K562 (cell line): ENCODE data around the gene NEURL4. TPM values are rescaled to one million over a fixed set of nuclear protein-coding genes. Genes with fewer than 3 reads are reported as not detected.
A peak's percentile ranks its signal among the peaks of the same experiment; 100 is the strongest.

Source experiments
- ATAC-seq: fragments of 200-7000 bp; cut with Tn5 transposase; 3 replicates; pipeline ENCODE4 v1.9.1; 2020; ENCODE audit warnings: moderate library complexity
- BruUV-seq: library from RNA; stranded (reverse); fragments of 400-500 nt; replicated peaks from 2 replicates; lab custom pipeline; 2021; lab: Mats Ljungman, UMichigan
- CTCF ChIA-PET: fragments of 300-600 bp; formaldehyde crosslinking; extraction: SDS; loops from one replicate; lab custom pipeline; 2021; ENCODE audit warnings: low intra/inter-chr PET ratio; lab: Yijun Ruan, JAX
- POLR2A ChIA-PET: fragments of 300-600, 350-650 bp; sonication (Branson Sonifier 250); formaldehyde crosslinking; extraction: SDS; loops from one replicate; lab custom pipeline; 2021; ENCODE audit warnings: antibody characterized with exemption, inconsistent platforms; lab: Yijun Ruan, JAX
- DNase-seq, 4 experiments: peaks; one replicate each; pipeline versions ENCODE4 v3.0.0 to v3.0.0-alpha.2; 2011 to 2018; ENCODE audit warnings: low spot score in 3 of 4, mixed read lengths in 3 of 4; ENCODE audit errors: extremely low read depth in 1 of 4
- FAIRE-seq: peaks from 2 replicates; lab custom pipeline; 2011; peaks lifted over from hg19 to GRCh38; lab: Jason Lieb, UNC
- H2AFZ ChIP-seq: 2 replicates; pipeline ENCODE4 v1.6.0; 2011; ENCODE audit warnings: low read depth, low read length, control low read depth, inconsistent platforms
- H3K27ac ChIP-seq: fragments of 200-600 bp; 3 replicates; pipeline ENCODE4 v1.8.0; 2011; ENCODE audit warnings: low read depth, mild to moderate bottlenecking, control low read depth, inconsistent platforms, low read length, moderate library complexity, mixed read lengths; ENCODE audit errors: extremely low read depth
- H3K27me3 ChIP-seq, 2 experiments: fragments of 300-600 bp in 1 of 2; 2 replicates in 1 of 2; 3 replicates in 1 of 2; pipeline versions ENCODE4 v1.6.0 to v1.8.0; 2011; ENCODE audit warnings: inconsistent platforms in 2 of 2, low read length in 2 of 2, mild to moderate bottlenecking in 1 of 2, mixed read lengths in 1 of 2, moderate library complexity in 1 of 2; ENCODE audit not compliant: control insufficient read depth in 2 of 2, insufficient read depth in 2 of 2
- H3K36me3 ChIP-seq: fragments of 300-600 bp; 3 replicates; pipeline ENCODE4 v1.8.0; 2011; ENCODE audit warnings: mild to moderate bottlenecking, low read length, inconsistent platforms; ENCODE audit not compliant: control insufficient read depth, insufficient read depth
- H3K4me1 ChIP-seq, 2 experiments: fragments of 200-600 bp in 1 of 2; replicated peaks in 1 of 2; 2 replicates in 1 of 2; 3 replicates in 1 of 2; pipeline versions ENCODE4 v1.5.1 to v1.8.0; 2011; ENCODE audit warnings: inconsistent platforms in 2 of 2, low read length in 2 of 2, mild to moderate bottlenecking in 1 of 2, mixed read lengths in 1 of 2, moderate library complexity in 1 of 2; ENCODE audit not compliant: control insufficient read depth in 2 of 2, insufficient read depth in 2 of 2
- H3K4me2 ChIP-seq: 2 replicates; pipeline ENCODE4 v1.6.1; 2011; ENCODE audit warnings: low read length, control low read depth, inconsistent platforms, mixed read lengths; ENCODE audit not compliant: insufficient read depth
- H3K4me3 ChIP-seq: fragments of 200-600 bp; sonication (generic), shearing (Covaris generic); 2 replicates; pipeline ENCODE4 v1.5.1; 2016; ENCODE audit warnings: control low read depth, inconsistent platforms
- H3K79me2 ChIP-seq: fragments of 200-600 bp; 3 replicates; pipeline ENCODE4 v1.8.0; 2011; ENCODE audit warnings: low read length, inconsistent platforms; ENCODE audit not compliant: control insufficient read depth, insufficient read depth
- H3K9ac ChIP-seq, 2 experiments: 2 replicates each; pipeline versions ENCODE4 v1.6.0 to v1.6.1; 2011; ENCODE audit warnings: low read depth in 2 of 2, low read length in 2 of 2, control low read depth in 1 of 2, inconsistent platforms in 1 of 2, mild to moderate bottlenecking in 1 of 2, mixed read lengths in 1 of 2; ENCODE audit not compliant: insufficient read depth in 1 of 2
- H3K9me1 ChIP-seq: one replicate; pipeline ENCODE4 v1.6.0; 2011; ENCODE audit warnings: inconsistent platforms, mild to moderate bottlenecking, low read length, moderate library complexity; ENCODE audit not compliant: control insufficient read depth, insufficient read depth
- H3K9me3 ChIP-seq: replicated peaks from 2 replicates; pipeline ENCODE4 v1.5.1; 2011; ENCODE audit warnings: low read depth, low read length, inconsistent platforms; ENCODE audit not compliant: control insufficient read depth, insufficient read depth
- H4K20me1 ChIP-seq: replicated peaks from 2 replicates; pipeline ENCODE4 v1.6.1; 2011; ENCODE audit warnings: low read length, inconsistent platforms, mixed read lengths; ENCODE audit not compliant: control insufficient read depth, insufficient read depth
- ADNP ChIP-seq: fragments of 200-800 bp; sonication (Bioruptor generic); IDR thresholded peaks from 2 replicates; pipeline ENCODE4 v1.6.1; 2016; ENCODE audit warnings: missing genetic modification characterization, missing compliant biosample characterization
- CTCFL ChIP-seq: IDR thresholded peaks from 2 replicates; pipeline ENCODE4 v1.6.1; 2011; ENCODE audit warnings: borderline replicate concordance, low read depth, mild to moderate bottlenecking, moderate library complexity, low read length; ENCODE audit not compliant: insufficient read depth, poor library complexity, severe bottlenecking
- GTF2F1 ChIP-seq: IDR thresholded peaks from 2 replicates; pipeline ENCODE4 v1.6.1; 2011; ENCODE audit warnings: low read depth, low read length, improper control_type of control experiment
- IRF2 ChIP-seq: sonication (generic); formaldehyde crosslinking; IDR thresholded peaks from 2 replicates; pipeline ENCODE4 v1.8.1; 2022; ENCODE audit warnings: mild to moderate bottlenecking, missing genetic modification reagents
- MYBL2 ChIP-seq, 2 experiments: fragments of 450-650 bp in 1 of 2; sonication (generic) in 1 of 2; formaldehyde crosslinking in 1 of 2; IDR thresholded peaks; 2 replicates each; pipeline versions ENCODE4 v1.6.1 to v1.8.1; 2017 to 2022; ENCODE audit warnings: borderline replicate concordance in 1 of 2, inconsistent platforms in 1 of 2, low read depth in 1 of 2, mild to moderate bottlenecking in 1 of 2, missing genetic modification reagents in 1 of 2, moderate library complexity in 1 of 2
- POLR2H ChIP-seq: IDR thresholded peaks from 2 replicates; pipeline ENCODE4 v1.6.1; 2016; ENCODE audit warnings: missing genetic modification characterization, low read depth, mild to moderate bottlenecking, control low read depth, missing compliant biosample characterization, moderate library complexity
- RBM22 ChIP-seq: fragments of 200-400 bp; formaldehyde crosslinking; IDR thresholded peaks from 2 replicates; pipeline ENCODE4 v1.6.1; 2018; ENCODE audit warnings: low read length, low read depth; ENCODE audit not compliant: poor library complexity, severe bottlenecking
- SRSF9 ChIP-seq: fragments of 200-400 bp; formaldehyde crosslinking; IDR thresholded peaks from 2 replicates; pipeline ENCODE4 v1.6.1; 2017; ENCODE audit warnings: low read depth, low read length, borderline replicate concordance
- TCF7 ChIP-seq: sonication (generic); IDR thresholded peaks from 2 replicates; pipeline ENCODE4 v1.6.1; 2016; ENCODE audit warnings: antibody characterized with exemption, borderline replicate concordance
- U2AF2 ChIP-seq: fragments of 200-400 bp; formaldehyde crosslinking; optimal IDR thresholded peaks from 2 replicates; pipeline ENCODE3; 2017; ENCODE audit warnings: low read depth, mild to moderate bottlenecking, low read length
- YY1 ChIP-seq, 3 experiments: IDR thresholded peaks; 2 replicates each; pipeline ENCODE4 v1.6.1; 2011; ENCODE audit warnings: low read length in 2 of 3, mild to moderate bottlenecking in 2 of 3, moderate library complexity in 2 of 3, borderline replicate concordance in 1 of 3, control low read depth in 1 of 3, low read depth in 1 of 3; ENCODE audit not compliant: insufficient read depth in 3 of 3, insufficient replicate concordance in 2 of 3, control insufficient read depth in 1 of 3, insufficient read length in 1 of 3; ENCODE audit errors: extremely low read depth in 1 of 3
- ZNF124 ChIP-seq: sonication (generic); formaldehyde crosslinking; IDR thresholded peaks from 2 replicates; pipeline ENCODE4 v1.8.1; 2022; ENCODE audit warnings: missing genetic modification reagents
- WGBS: fragments of 100-300 bp; shearing (Covaris generic); methylation state at CpG from one replicate; pipeline ENCODE4 v1.1.6; 2016; ENCODE audit warnings: low coverage, mixed read lengths; ENCODE audit not compliant: insufficient coverage; ENCODE audit errors: missing lambda C conversion rate; 5-methylcytosine and 5-hydroxymethylcytosine counted together
- in situ Hi-C: fragments of 300-500 bp; cut with MboI; formaldehyde crosslinking; loops from 4 replicates; pipeline ENCODE4 v1.15.0; 2018; ENCODE audit warnings: inconsistent platforms, mixed read lengths
- intact Hi-C: fragments of 100-400 bp; cut with micrococcal nuclease; formaldehyde crosslinking; loops from 2 replicates; pipeline ENCODE4 v1.14.2; 2022
- polyA plus RNA-seq, 8 experiments: library from polyadenylated mRNA; depleted of rRNA in 4 of 8; stranded (reverse) in 5 of 8; unstranded in 3 of 8; fragments of >200 nt; fragmentation: Nextera tagmentation in 2 of 8; fragmentation: Illumina TruSeq in 1 of 8; extraction: Ambion mirVana in 2 of 8; extraction: Trizol in 1 of 8; gene quantifications; 2 replicates each; pipeline versions ENCODE4 v1.2.1 to v1.2.3, GENCODE V29; 2011 to 2014; ENCODE audit warnings: inconsistent platforms in 1 of 8, missing spikeins in 1 of 8
- total RNA-seq, 7 experiments: library from RNA; depleted of rRNA in 6 of 7; stranded (reverse); fragments of >200 nt in 6 of 7; fragmentation: Illumina TruSeq in 2 of 7; extraction: Trizol in 2 of 7; gene quantifications; 2 replicates each; pipeline versions ENCODE4 v1.2.1 to v1.2.3, GENCODE V29; 2011 to 2021; ENCODE audit warnings: low replicate concordance in 1 of 7
- TF ChIP-seq, protein P1 (sequence below): fragments of 450-650 bp; IDR thresholded peaks from 2 replicates; pipeline ENCODE4 v1.6.1; 2016; ENCODE audit warnings: borderline replicate concordance
- TF ChIP-seq, protein P2 (sequence below): fragments of 450-650 bp; IDR thresholded peaks from 2 replicates; pipeline ENCODE4 v1.6.1; 2016; ENCODE audit warnings: low read depth, mild to moderate bottlenecking, moderate library complexity

The NEURL4 gene
- total and polyA plus RNA-seq, 9 of the 15 experiments (the other 6 are each of a cell fraction or from before 2014, with no cell fraction given): 0.08 to 37.4 (median 11.5) TPM

- TF ChIP-seq CTCFL: no peak
These were observed 26.4 kb upstream of the NEURL4 start (continued) for GRCh38 chr17:7355573-7355972.

DNA sequence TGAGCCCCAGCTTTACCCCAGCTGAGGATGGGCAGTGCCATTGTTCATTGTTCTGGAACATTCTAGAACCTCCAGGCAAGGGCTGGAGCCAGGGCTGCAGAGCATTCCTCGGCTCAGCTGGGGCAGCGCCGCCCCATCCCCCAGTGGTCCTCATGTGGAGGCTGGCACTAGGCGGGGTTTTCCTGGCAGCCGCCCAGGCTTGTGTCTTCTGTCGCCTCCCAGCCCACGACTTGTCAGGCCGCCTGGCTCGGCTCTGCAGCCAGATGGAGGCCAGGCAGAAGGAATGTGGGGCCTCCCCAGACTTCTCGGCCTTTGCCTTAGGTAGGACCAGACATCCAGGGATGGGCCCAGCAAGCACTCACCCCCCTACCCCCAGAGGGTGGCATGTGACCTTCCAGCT lies 25.9 kb upstream of the NEURL4 start, which contains the start of gene TMEM95:
Gene TMEM95 (plus strand): TSS at position 104 of the 400 bp plus-strand sequence. CDS start 49 bp downstream, at position 153.
- intact Hi-C loops (loop anchor here (5.0 kb wide), 2 partner anchors 147 to 207 kb away; partner anchors contain the start of gene SENP3), in situ Hi-C loops (loop anchor here (10.0 kb wide), 1 partner anchor 200 kb away; the partner anchor contains the start of gene TNFSF13)
- WGBS: 84% methylated on average over 5 of the region's 10 CpGs
- Histone ChIP-seq H3K9ac (no peak within 1 kb of the TSS), H3K4me3 (no peak within 1 kb of the TSS), H3K4me2 (no peak within 1 kb of the TSS), H3K27me3 (no peaks in the 10 kb centered on the region), H3K9me1 (no peaks in the 10 kb centered on the region), H3K4me1 (peaks cover 3 to 47% of the 10 kb centered on the region in 2 experiments; a peak in 3 of 5 replicates), H2AFZ (0 out of 2 replicates have a peak within 1 kb of the TSS, but pooled peaks have one; percentile 48), H4K20me1 (no peaks in the 10 kb centered on the region), H3K79me2 (peaks cover 8% of the 10 kb centered on the region), H3K36me3 (no peaks in the 10 kb centered on the region), H3K9me3 (no peaks in the 10 kb centered on the region), H3K27ac (no peak within 1 kb of the TSS)
- FAIRE-seq (no peak), DNase-seq (no peak), ATAC-seq (no peak)
- no TSS peak for BruUV-seq
- POLR2A ChIA-PET: interaction anchor here (0.7 kb wide), 1 partner anchor 273 kb away, joined by 4 read pairs; the partner anchor contains the start of gene SAT2
- CTCF ChIA-PET: no interaction called here
- TF ChIP-seq MYBL2 (IDR thresholded peaks at IDR 0.05; ENCODE audit: low read depth) (no peak), MYBL2 (CRISPR knock-in tag; IDR thresholded peaks at IDR 0.05; ENCODE audit: borderline replicate concordance) (no peak), YY1 (IDR thresholded peaks at IDR 0.05; ENCODE audit: borderline replicate concordance in 1 of 3, control insufficient read depth in 1 of 3, extremely low read depth in 1 of 3, insufficient read depth in 3 of 3, insufficient read length in 1 of 3, insufficient replicate concordance in 2 of 3, low read depth in 1 of 3, low read length in 2 of 3) (no peak), TCF7 (no peak), IRF2 (CRISPR knock-in tag) (no peak), POLR2H (tag) (no peak), GTF2F1 (no peak), ZNF124 (CRISPR knock-in tag) (no peak), U2AF2 (no peak), RBM22 (no peak), ADNP (tag) (no peak), SRSF9 (no peak)
- TF ChIP-seq, protein P1, sequence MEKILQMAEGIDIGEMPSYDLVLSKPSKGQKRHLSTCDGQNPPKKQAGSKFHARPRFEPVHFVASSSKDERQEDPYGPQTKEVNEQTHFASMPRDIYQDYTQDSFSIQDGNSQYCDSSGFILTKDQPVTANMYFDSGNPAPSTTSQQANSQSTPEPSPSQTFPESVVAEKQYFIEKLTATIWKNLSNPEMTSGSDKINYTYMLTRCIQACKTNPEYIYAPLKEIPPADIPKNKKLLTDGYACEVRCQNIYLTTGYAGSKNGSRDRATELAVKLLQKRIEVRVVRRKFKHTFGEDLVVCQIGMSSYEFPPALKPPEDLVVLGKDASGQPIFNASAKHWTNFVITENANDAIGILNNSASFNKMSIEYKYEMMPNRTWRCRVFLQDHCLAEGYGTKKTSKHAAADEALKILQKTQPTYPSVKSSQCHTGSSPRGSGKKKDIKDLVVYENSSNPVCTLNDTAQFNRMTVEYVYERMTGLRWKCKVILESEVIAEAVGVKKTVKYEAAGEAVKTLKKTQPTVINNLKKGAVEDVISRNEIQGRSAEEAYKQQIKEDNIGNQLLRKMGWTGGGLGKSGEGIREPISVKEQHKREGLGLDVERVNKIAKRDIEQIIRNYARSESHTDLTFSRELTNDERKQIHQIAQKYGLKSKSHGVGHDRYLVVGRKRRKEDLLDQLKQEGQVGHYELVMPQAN: no peak
- TF ChIP-seq, protein P2, sequence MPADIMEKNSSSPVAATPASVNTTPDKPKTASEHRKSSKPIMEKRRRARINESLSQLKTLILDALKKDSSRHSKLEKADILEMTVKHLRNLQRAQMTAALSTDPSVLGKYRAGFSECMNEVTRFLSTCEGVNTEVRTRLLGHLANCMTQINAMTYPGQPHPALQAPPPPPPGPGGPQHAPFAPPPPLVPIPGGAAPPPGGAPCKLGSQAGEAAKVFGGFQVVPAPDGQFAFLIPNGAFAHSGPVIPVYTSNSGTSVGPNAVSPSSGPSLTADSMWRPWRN: no peak
